Measurements from ENCODE around the gene IL15RA. TPM values are rescaled to one million over a fixed set of nuclear protein-coding genes. Genes with fewer than 3 reads are reported as not detected.

Gene IL15RA
- total RNA-seq, 1 donor from 2014 or later, result 0.40 TPM

DNA sequence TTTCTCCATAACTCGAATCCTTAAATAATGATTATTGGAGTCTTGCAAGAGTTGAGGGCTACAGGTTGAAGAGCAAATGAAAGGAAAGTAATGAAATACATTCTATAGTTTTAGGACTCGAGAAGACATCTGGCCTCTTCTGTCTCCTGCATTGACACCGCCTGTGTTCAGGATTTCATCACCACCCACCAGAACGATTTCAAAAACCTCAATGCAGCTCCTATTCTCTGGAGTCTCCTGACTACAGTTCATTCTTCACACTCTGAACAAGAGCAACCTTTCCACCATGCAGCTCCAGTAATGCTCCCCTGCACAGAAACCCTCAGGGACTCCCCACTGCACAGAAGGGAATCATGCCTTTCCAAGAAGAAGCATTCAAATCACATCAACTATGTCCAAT, 5.5 kb downstream of the IL15RA start:
- Mint-ChIP-seq H3K4me1 (ENCODE audit: unreplicated experiment) (peaks cover 8% of the 10 kb centered on the region), H3K4me3 (ENCODE audit: unreplicated experiment) (no peak overlapping the region), H3K27ac (ENCODE audit: unreplicated experiment) (no peak overlapping the region), H3K9me3 (ENCODE audit: unreplicated experiment) (no peaks in the 10 kb centered on the region), H3K36me3 (ENCODE audit: unreplicated experiment) (no peaks in the 10 kb centered on the region), H3K27me3 (ENCODE audit: unreplicated experiment) (peaks cover 18% of the 10 kb centered on the region)
- TF ChIP-seq, protein P1, sequence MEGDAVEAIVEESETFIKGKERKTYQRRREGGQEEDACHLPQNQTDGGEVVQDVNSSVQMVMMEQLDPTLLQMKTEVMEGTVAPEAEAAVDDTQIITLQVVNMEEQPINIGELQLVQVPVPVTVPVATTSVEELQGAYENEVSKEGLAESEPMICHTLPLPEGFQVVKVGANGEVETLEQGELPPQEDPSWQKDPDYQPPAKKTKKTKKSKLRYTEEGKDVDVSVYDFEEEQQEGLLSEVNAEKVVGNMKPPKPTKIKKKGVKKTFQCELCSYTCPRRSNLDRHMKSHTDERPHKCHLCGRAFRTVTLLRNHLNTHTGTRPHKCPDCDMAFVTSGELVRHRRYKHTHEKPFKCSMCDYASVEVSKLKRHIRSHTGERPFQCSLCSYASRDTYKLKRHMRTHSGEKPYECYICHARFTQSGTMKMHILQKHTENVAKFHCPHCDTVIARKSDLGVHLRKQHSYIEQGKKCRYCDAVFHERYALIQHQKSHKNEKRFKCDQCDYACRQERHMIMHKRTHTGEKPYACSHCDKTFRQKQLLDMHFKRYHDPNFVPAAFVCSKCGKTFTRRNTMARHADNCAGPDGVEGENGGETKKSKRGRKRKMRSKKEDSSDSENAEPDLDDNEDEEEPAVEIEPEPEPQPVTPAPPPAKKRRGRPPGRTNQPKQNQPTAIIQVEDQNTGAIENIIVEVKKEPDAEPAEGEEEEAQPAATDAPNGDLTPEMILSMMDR (IDR thresholded peaks at IDR 0.05), result no peak
- peak; percentile 21 for DNase-seq (ENCODE audit: extremely low spot score, unreplicated experiment)

DNA sequence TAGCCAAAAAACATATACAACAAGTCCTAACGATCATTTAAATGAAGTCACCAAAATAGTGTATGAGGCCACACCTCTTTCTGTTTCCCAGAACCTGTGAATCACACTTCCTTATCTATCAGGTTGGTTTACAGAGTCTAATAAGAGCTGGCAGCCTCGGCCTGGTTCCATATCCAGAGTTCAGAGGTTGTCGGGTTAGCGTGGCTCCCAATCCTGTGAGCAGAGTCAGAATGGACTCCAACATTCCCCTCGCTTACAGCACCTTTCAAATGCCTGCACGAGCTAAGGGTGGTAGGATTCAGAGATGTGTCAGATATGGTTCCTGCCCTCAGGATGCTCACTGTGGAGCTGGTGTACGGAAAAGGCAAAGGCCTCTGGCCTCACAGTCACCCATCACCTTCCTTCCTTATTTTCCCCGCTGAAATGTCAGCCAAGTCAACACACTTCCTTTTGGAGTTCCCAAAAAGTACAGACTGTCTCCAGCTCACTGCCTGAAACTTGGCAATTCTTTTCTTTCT, 6.0 kb downstream of the IL15RA start:
- peak; percentile 57 for DNase-seq (ENCODE audit: extremely low spot score, unreplicated experiment)
- H3K36me3 Mint-ChIP-seq (ENCODE audit: unreplicated experiment), result no peaks in the 10 kb centered on the region

DNA sequence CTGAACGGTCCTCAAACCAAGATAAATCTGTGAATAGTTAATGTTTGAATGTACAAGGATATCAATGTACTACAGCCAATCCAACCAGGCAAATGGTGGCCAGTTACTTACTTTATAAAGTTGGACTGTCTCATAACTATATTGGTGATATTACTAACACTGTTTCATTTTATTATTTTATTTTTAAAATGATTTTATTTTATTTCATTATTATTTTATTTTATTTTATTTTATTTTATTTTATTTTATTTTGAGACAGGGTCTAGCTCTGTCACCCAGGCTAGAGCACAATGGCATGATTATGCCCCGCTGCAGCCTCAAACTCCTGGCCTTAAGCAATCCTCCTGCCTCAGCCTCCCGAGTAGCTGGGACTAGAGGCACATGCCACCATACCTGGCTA, 6.8 kb downstream of the IL15RA start:
- DNase-seq (ENCODE audit: extremely low spot score, unreplicated experiment), result no peak
- TF ChIP-seq, protein P1 (IDR thresholded peaks at IDR 0.05), result no peak
- Mint-ChIP-seq H3K4me1 (ENCODE audit: unreplicated experiment) (no peaks in the 10 kb centered on the region), H3K9me3 (ENCODE audit: unreplicated experiment) (no peaks in the 10 kb centered on the region), H3K4me3 (ENCODE audit: unreplicated experiment) (no peak overlapping the region), H3K36me3 (ENCODE audit: unreplicated experiment) (no peaks in the 10 kb centered on the region), H3K27ac (ENCODE audit: unreplicated experiment) (no peak overlapping the region), H3K27me3 (ENCODE audit: unreplicated experiment) (peaks cover 18% of the 10 kb centered on the region)

More for the DNA sequence above, 6.0 kb downstream of the IL15RA start:
- no peak overlapping the region for H3K4me3 Mint-ChIP-seq (ENCODE audit: unreplicated experiment)
- peaks cover 3% of the 10 kb centered on the region for H3K4me1 Mint-ChIP-seq (ENCODE audit: unreplicated experiment)
- TF ChIP-seq, protein P1 (IDR thresholded peaks at IDR 0.05), result no peak
- no peak overlapping the region for H3K27ac Mint-ChIP-seq (ENCODE audit: unreplicated experiment)
- H3K9me3 Mint-ChIP-seq (ENCODE audit: unreplicated experiment), result no peaks in the 10 kb centered on the region
- peaks cover 18% of the 10 kb centered on the region for H3K27me3 Mint-ChIP-seq (ENCODE audit: unreplicated experiment)

DNA sequence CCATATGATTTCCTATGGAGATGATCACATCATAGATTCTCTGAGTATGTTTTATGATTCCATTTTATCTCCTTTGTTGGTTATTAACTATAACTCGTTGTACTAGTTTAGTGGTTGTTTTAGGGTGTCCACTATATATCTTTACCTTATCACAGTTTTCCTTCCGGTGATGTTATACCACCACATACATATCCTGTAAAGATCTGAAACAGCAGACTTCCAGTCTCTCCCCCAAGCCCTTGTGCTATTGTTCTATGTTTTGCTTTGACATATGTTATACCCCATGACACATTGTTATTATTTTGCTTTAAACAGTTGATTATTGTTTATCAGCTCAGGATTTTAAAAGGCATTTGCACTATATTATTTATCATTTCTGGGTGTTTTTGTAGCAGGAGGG, 7.3 kb downstream of the IL15RA start:
- no peaks in the 10 kb centered on the region for H3K9me3 Mint-ChIP-seq (ENCODE audit: unreplicated experiment)
- TF ChIP-seq, protein P1 (IDR thresholded peaks at IDR 0.05), result no peak
- H3K4me1 Mint-ChIP-seq (ENCODE audit: unreplicated experiment), result no peaks in the 10 kb centered on the region

DNA sequence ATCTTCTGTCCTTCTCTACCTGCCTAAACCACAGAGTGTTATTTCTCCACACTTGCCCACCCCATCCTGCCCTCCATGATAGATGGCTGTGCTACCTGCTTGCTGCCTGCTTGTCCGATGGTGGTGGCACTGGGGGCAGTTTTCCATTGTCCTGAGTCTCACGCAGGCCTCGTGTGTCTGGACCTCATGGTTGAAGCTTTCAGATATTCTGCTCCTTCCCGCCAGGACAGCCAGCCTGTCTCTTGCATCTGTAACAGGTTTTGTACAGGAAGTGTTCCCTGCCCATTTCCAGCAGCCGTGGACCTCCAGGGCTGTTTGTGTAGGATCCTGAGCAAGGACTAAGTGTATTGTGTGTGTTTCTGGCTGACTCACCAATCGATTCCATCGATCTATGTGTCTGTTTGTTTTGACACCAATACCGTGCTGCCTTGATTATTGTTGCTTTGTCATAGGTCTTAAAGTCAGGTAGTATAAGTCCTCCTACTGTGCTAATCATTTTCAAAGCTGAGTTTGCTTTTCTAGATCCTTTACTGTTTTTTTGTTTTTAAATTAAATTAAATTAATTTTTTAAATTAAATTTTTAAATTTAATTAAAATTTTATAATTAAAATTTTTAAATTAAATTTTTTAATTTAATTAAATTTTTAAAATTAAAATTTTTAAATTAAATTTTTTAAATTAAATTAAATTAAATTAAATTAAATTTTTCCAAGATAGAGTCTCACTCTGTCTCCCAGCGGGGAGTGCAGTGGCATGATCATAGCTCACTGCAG, 8.5 kb downstream of the IL15RA start:
- H3K27me3 Mint-ChIP-seq (ENCODE audit: unreplicated experiment), result peaks cover 18% of the 10 kb centered on the region

More for the DNA sequence above, 7.3 kb downstream of the IL15RA start:
- no peak for DNase-seq (ENCODE audit: extremely low spot score, unreplicated experiment)
- Mint-ChIP-seq H3K36me3 (ENCODE audit: unreplicated experiment) (no peaks in the 10 kb centered on the region), H3K4me3 (ENCODE audit: unreplicated experiment) (no peak overlapping the region), H3K27me3 (ENCODE audit: unreplicated experiment) (peaks cover 18% of the 10 kb centered on the region), H3K27ac (ENCODE audit: unreplicated experiment) (no peak overlapping the region)

More for the DNA sequence above, 8.5 kb downstream of the IL15RA start:
- Mint-ChIP-seq H3K4me3 (ENCODE audit: unreplicated experiment) (no peak overlapping the region), H3K27ac (ENCODE audit: unreplicated experiment) (peak overlapping the region; percentile 27), H3K9me3 (ENCODE audit: unreplicated experiment) (no peaks in the 10 kb centered on the region), H3K4me1 (ENCODE audit: unreplicated experiment) (no peaks in the 10 kb centered on the region), H3K36me3 (ENCODE audit: unreplicated experiment) (no peaks in the 10 kb centered on the region)
- TF ChIP-seq, protein P1 (IDR thresholded peaks at IDR 0.05), result no peak
- DNase-seq (ENCODE audit: extremely low spot score, unreplicated experiment), result peak; percentile 65
